Measurements from ENCODE around the gene RTCA. TPM values are rescaled to one million over a fixed set of nuclear protein-coding genes. Genes with fewer than 3 reads are reported as not detected.
"Not testable (repeated sequence)": the region's sequence is repeated elsewhere in the genome, so short reads cannot be mapped to it uniquely, and the experiment has no call there.

RTCA gene
- polyA plus RNA-seq, 1 experiment, result 28.6 TPM

GRCh38 chr1:100323419-100324106 is 57.5 kb downstream of the RTCA start:
- Histone ChIP-seq H3K27me3 (ENCODE audit: control insufficient read depth, insufficient read depth, low read length) (peaks cover 3% of the 10 kb centered on the region), H3K36me3 (ENCODE audit: control insufficient read depth, insufficient read depth, low read length) (no peaks in the 10 kb centered on the region), H3K4me3 (ENCODE audit: low read depth, low read length) (no peak overlapping the region)
- no peak for DNase-seq (ENCODE audit: low read depth)
- CTCF ChIA-PET, result no interaction called here
- POLR2A ChIA-PET, result no interaction called here
- TF ChIP-seq CTCF (IDR thresholded peaks at IDR 0.05; ENCODE audit: insufficient read depth, low read depth, low read length), result no peak

- Histone ChIP-seq H3K27me3 (ENCODE audit: control insufficient read depth, insufficient read depth, low read length) (peaks cover 3% of the 10 kb centered on the region), H3K4me3 (ENCODE audit: low read depth, low read length) (no peak overlapping the region), H3K36me3 (ENCODE audit: control insufficient read depth, insufficient read depth, low read length) (no peaks in the 10 kb centered on the region)
- POLR2A ChIA-PET, result no interaction called here
- CTCF ChIA-PET, result interaction anchor here (0.7 kb wide), 1 partner anchor 18 kb away, joined by 3 read pairs; no protein-coding TSS in a partner anchor
- DNase-seq (ENCODE audit: low read depth), result no peak
- TF ChIP-seq CTCF (IDR thresholded peaks at IDR 0.05; ENCODE audit: insufficient read depth, low read depth, low read length), result no peak
Observed at GRCh38 chr1:100325415-100326324, 59.7 kb downstream of the RTCA start.

- H3K27me3 ChIP-seq (ENCODE audit: control insufficient read depth, insufficient read depth, low read length); H3K4me3 ChIP-seq (ENCODE audit: low read depth, low read length); H3K36me3 ChIP-seq (ENCODE audit: control insufficient read depth, insufficient read depth, low read length); POLR2A ChIA-PET; DNase-seq (ENCODE audit: low read depth): not testable (repeated sequence)
- CTCF ChIA-PET, result interaction anchor here (0.7 to 1.1 kb wide), 2 partner anchors 10 to 18 kb away, joined by 3 read pairs; no protein-coding TSS in a partner anchor
Observed at GRCh38 chr1:100326325-100326670, 60.3 kb downstream of the RTCA start.

GRCh38 chr1:100328133-100328532 is 62.1 kb downstream of the RTCA start:
- TF ChIP-seq CTCF (IDR thresholded peaks at IDR 0.05; ENCODE audit: insufficient read depth, low read depth, low read length), result no peak
- peaks cover 3% of the 10 kb centered on the region for H3K27me3 ChIP-seq (ENCODE audit: control insufficient read depth, insufficient read depth, low read length)
- no peak for DNase-seq (ENCODE audit: low read depth)
- no peaks in the 10 kb centered on the region for H3K36me3 ChIP-seq (ENCODE audit: control insufficient read depth, insufficient read depth, low read length)
- no peak overlapping the region for H3K4me3 ChIP-seq (ENCODE audit: low read depth, low read length)
- CTCF ChIA-PET, result interaction anchor here (1.1 kb wide), 1 partner anchor 442 kb away, joined by 3 read pairs; no protein-coding TSS in a partner anchor
- POLR2A ChIA-PET, result no interaction called here

GRCh38 chr1:100331146-100331545 is 65.1 kb downstream of the RTCA start:
- POLR2A ChIA-PET; CTCF ChIA-PET; H3K36me3 ChIP-seq (ENCODE audit: control insufficient read depth, insufficient read depth, low read length); H3K27me3 ChIP-seq (ENCODE audit: control insufficient read depth, insufficient read depth, low read length); H3K4me3 ChIP-seq (ENCODE audit: low read depth, low read length); DNase-seq (ENCODE audit: low read depth): not testable (repeated sequence)

- ChIA-PET POLR2A (no interaction called here), CTCF (no interaction called here)
- H3K36me3 ChIP-seq (ENCODE audit: control insufficient read depth, insufficient read depth, low read length), result no peaks in the 10 kb centered on the region
- peaks cover 2% of the 10 kb centered on the region for H3K27me3 ChIP-seq (ENCODE audit: control insufficient read depth, insufficient read depth, low read length)
- H3K4me3 ChIP-seq (ENCODE audit: low read depth, low read length), result no peak overlapping the region
- DNase-seq (ENCODE audit: low read depth), result no peak
- TF ChIP-seq CTCF (IDR thresholded peaks at IDR 0.05; ENCODE audit: insufficient read depth, low read depth, low read length), result no peak
Observed at GRCh38 chr1:100332331-100332730, 66.3 kb downstream of the RTCA start.

Data from BJ (cell line).